ENCODE results near the gene ZNF367.

The ZNF367 gene

GRCh38 chr9:96399325-96399633 is 18.9 kb downstream of the ZNF367 start:
- Mint-ChIP-seq H3K27me3 (ENCODE audit: low read depth) (no peaks in the 10 kb centered on the region), H3K4me1 (ENCODE audit: low read depth) (peaks cover 35% of the 10 kb centered on the region), H3K9me3 (peaks cover 9% of the 10 kb centered on the region), H3K36me3 (ENCODE audit: low read depth) (peaks cover 54% of the 10 kb centered on the region), H3K4me3 (peak overlapping the region; percentile 13), H3K27ac (peak overlapping the region; percentile 77)
- no peak for DNase-seq (ENCODE audit: low spot score)

GRCh38 chr9:96398582-96399324 is 19.4 kb downstream of the ZNF367 start:
- Mint-ChIP-seq H3K36me3 (ENCODE audit: low read depth) (peaks cover 55% of the 10 kb centered on the region), H3K27ac (peak overlapping the region; percentile 77), H3K4me3 (peak overlapping the region; percentile 13), H3K4me1 (ENCODE audit: low read depth) (peaks cover 35% of the 10 kb centered on the region), H3K9me3 (peaks cover 9% of the 10 kb centered on the region), H3K27me3 (ENCODE audit: low read depth) (no peaks in the 10 kb centered on the region)
- no peak for DNase-seq (ENCODE audit: low spot score)

- DNase-seq (ENCODE audit: low spot score): no peak
- Mint-ChIP-seq H3K27ac (no peak overlapping the region), H3K27me3 (ENCODE audit: low read depth) (no peaks in the 10 kb centered on the region), H3K4me3 (no peak overlapping the region), H3K36me3 (ENCODE audit: low read depth) (peaks cover 62% of the 10 kb centered on the region), H3K4me1 (ENCODE audit: low read depth) (peaks cover 34% of the 10 kb centered on the region), H3K9me3 (peaks cover 9% of the 10 kb centered on the region)
Measured at GRCh38 chr9:96395964-96396363, 22.2 kb downstream of the ZNF367 start.

- Mint-ChIP-seq H3K4me3 (no peak overlapping the region), H3K4me1 (ENCODE audit: low read depth) (peaks cover 30% of the 10 kb centered on the region), H3K27me3 (ENCODE audit: low read depth) (no peaks in the 10 kb centered on the region), H3K27ac (peak overlapping the region; percentile 10), H3K36me3 (ENCODE audit: low read depth) (peaks cover 64% of the 10 kb centered on the region), H3K9me3 (peaks cover 4% of the 10 kb centered on the region)
- no peak for DNase-seq (ENCODE audit: low spot score)
Measured at GRCh38 chr9:96394832-96395496, 23.2 kb downstream of the ZNF367 start.

- no peaks in the 10 kb centered on the region for H3K9me3 Mint-ChIP-seq
- no peak for DNase-seq (ENCODE audit: low spot score)
- no peak overlapping the region for H3K4me3 Mint-ChIP-seq
- no peak overlapping the region for H3K27ac Mint-ChIP-seq
- peaks cover 63% of the 10 kb centered on the region for H3K36me3 Mint-ChIP-seq (ENCODE audit: low read depth)
- H3K4me1 Mint-ChIP-seq (ENCODE audit: low read depth): peaks cover 12% of the 10 kb centered on the region
- no peaks in the 10 kb centered on the region for H3K27me3 Mint-ChIP-seq (ENCODE audit: low read depth)
Measured at GRCh38 chr9:96392263-96392662, 25.9 kb downstream of the ZNF367 start.

GRCh38 chr9:96391021-96391765 is 27.0 kb downstream of the ZNF367 start:
- peak overlapping the region; percentile 70 for H3K27ac Mint-ChIP-seq

GRCh38 chr9:96388144-96388543 is 30.0 kb downstream of the ZNF367 start:
- no peak for DNase-seq (ENCODE audit: low spot score)
- Mint-ChIP-seq H3K9me3 (no peaks in the 10 kb centered on the region), H3K27ac (no peak overlapping the region), H3K4me3 (no peak overlapping the region), H3K4me1 (ENCODE audit: low read depth) (peaks cover 11% of the 10 kb centered on the region), H3K27me3 (ENCODE audit: low read depth) (no peaks in the 10 kb centered on the region), H3K36me3 (ENCODE audit: low read depth) (peaks cover 64% of the 10 kb centered on the region)

More at GRCh38 chr9:96391021-96391765, 27.0 kb downstream of the ZNF367 start:
- no peaks in the 10 kb centered on the region for H3K27me3 Mint-ChIP-seq (ENCODE audit: low read depth)
- H3K4me1 Mint-ChIP-seq (ENCODE audit: low read depth): peaks cover 12% of the 10 kb centered on the region
- no peaks in the 10 kb centered on the region for H3K9me3 Mint-ChIP-seq
- no peak overlapping the region for H3K4me3 Mint-ChIP-seq
- DNase-seq (ENCODE audit: low spot score): no peak
- peaks cover 65% of the 10 kb centered on the region for H3K36me3 Mint-ChIP-seq (ENCODE audit: low read depth)

- Mint-ChIP-seq H3K27me3 (ENCODE audit: low read depth) (no peaks in the 10 kb centered on the region), H3K36me3 (ENCODE audit: low read depth) (peaks cover 52% of the 10 kb centered on the region), H3K9me3 (no peaks in the 10 kb centered on the region), H3K4me3 (no peak overlapping the region), H3K27ac (no peak overlapping the region), H3K4me1 (ENCODE audit: low read depth) (peaks cover 11% of the 10 kb centered on the region)
- DNase-seq (ENCODE audit: low spot score): no peak
Measured at GRCh38 chr9:96386157-96386556, 32.0 kb downstream of the ZNF367 start.

GRCh38 chr9:96383165-96383942 is 34.8 kb downstream of the ZNF367 start, which contains the start of gene SLC35D2:
SLC35D2 (minus strand) TSS chr9:96383711; CDS start chr9:96383634, 77 bp downstream.
- Mint-ChIP-seq H3K4me3 (peak within 1 kb of the TSS; percentile 75), H3K4me1 (ENCODE audit: low read depth) (peaks cover 10% of the 10 kb centered on the region)

GRCh38 chr9:96382839-96383164 is 35.4 kb downstream of the ZNF367 start:
- no peak overlapping the region for H3K27ac Mint-ChIP-seq
- no peaks in the 10 kb centered on the region for H3K9me3 Mint-ChIP-seq
- no peaks in the 10 kb centered on the region for H3K27me3 Mint-ChIP-seq (ENCODE audit: low read depth)
- peak overlapping the region; percentile 74 for H3K4me3 Mint-ChIP-seq
- peaks cover 35% of the 10 kb centered on the region for H3K36me3 Mint-ChIP-seq (ENCODE audit: low read depth)
- no peak for DNase-seq (ENCODE audit: low spot score)
- peaks cover 10% of the 10 kb centered on the region for H3K4me1 Mint-ChIP-seq (ENCODE audit: low read depth)

More at GRCh38 chr9:96383165-96383942, 34.8 kb downstream of the ZNF367 start, which contains the start of gene SLC35D2:
- Mint-ChIP-seq H3K27me3 (ENCODE audit: low read depth) (no peaks in the 10 kb centered on the region), H3K36me3 (ENCODE audit: low read depth) (peaks cover 39% of the 10 kb centered on the region), H3K27ac (peak within 1 kb of the TSS; percentile 60), H3K9me3 (no peaks in the 10 kb centered on the region)
- DNase-seq (ENCODE audit: low spot score): no peak

- Mint-ChIP-seq H3K9me3 (no peaks in the 10 kb centered on the region), H3K4me3 (no peak overlapping the region), H3K36me3 (ENCODE audit: low read depth) (peaks cover 33% of the 10 kb centered on the region)
Measured at GRCh38 chr9:96382175-96382574, 36.0 kb downstream of the ZNF367 start.

GRCh38 chr9:96381696-96382095 is 36.5 kb downstream of the ZNF367 start:
- peak overlapping the region; percentile 16 for H3K4me3 Mint-ChIP-seq
- peaks cover 30% of the 10 kb centered on the region for H3K36me3 Mint-ChIP-seq (ENCODE audit: low read depth)
- no peaks in the 10 kb centered on the region for H3K9me3 Mint-ChIP-seq
- no peak for DNase-seq (ENCODE audit: low spot score)
- H3K27me3 Mint-ChIP-seq (ENCODE audit: low read depth): no peaks in the 10 kb centered on the region
- H3K27ac Mint-ChIP-seq: no peak overlapping the region
- H3K4me1 Mint-ChIP-seq (ENCODE audit: low read depth): peaks cover 10% of the 10 kb centered on the region

More at GRCh38 chr9:96382175-96382574, 36.0 kb downstream of the ZNF367 start:
- DNase-seq (ENCODE audit: low spot score): no peak
- Mint-ChIP-seq H3K27ac (no peak overlapping the region), H3K27me3 (ENCODE audit: low read depth) (no peaks in the 10 kb centered on the region), H3K4me1 (ENCODE audit: low read depth) (peaks cover 10% of the 10 kb centered on the region)

GRCh38 chr9:96381125-96381524 is 37.0 kb downstream of the ZNF367 start:
- H3K9me3 Mint-ChIP-seq: no peaks in the 10 kb centered on the region
- peaks cover 10% of the 10 kb centered on the region for H3K4me1 Mint-ChIP-seq (ENCODE audit: low read depth)
- H3K36me3 Mint-ChIP-seq (ENCODE audit: low read depth): peaks cover 26% of the 10 kb centered on the region
- no peak overlapping the region for H3K4me3 Mint-ChIP-seq
- H3K27me3 Mint-ChIP-seq (ENCODE audit: low read depth): no peaks in the 10 kb centered on the region
- DNase-seq (ENCODE audit: low spot score): no peak
- H3K27ac Mint-ChIP-seq: no peak overlapping the region

All from T-helper 2 cell treated with Interferon-gamma antibody and Interleukin-4, amounts not matched to agents 5 μg/mL and 100 μg/mL, for 36 hours (primary cell).